Endothelial cell of umbilical vein (primary cell): Measurements from ENCODE around the gene KRT33B. TPM values are rescaled to one million over a fixed set of nuclear protein-coding genes. Genes with fewer than 3 reads are reported as not detected.

ENCODE experiments used
- BruUV-seq: library from RNA; stranded (reverse); fragments of 400-500 nt; replicated peaks from 2 replicates; lab custom pipeline; 2021; lab: Mats Ljungman, UMichigan
- CTCF ChIA-PET: fragments of 300-600, 350-600 bp; sonication (Branson Sonifier 250); formaldehyde crosslinking; loops from one replicate; lab custom pipeline; 2021; ENCODE audit warnings: antibody characterized with exemption, inconsistent platforms; lab: Charles Lee
- POLR2A ChIA-PET: fragments of 300-600, 350-600 bp; sonication (Branson Sonifier 250); formaldehyde crosslinking; loops from one replicate; lab custom pipeline; 2021; ENCODE audit warnings: antibody characterized with exemption, inconsistent platforms; lab: Charles Lee
- DNase-seq: peaks from one replicate; pipeline ENCODE4 v3.0.0-alpha.2; 2011; ENCODE audit warnings: low read depth, low spot score
- FAIRE-seq: peaks from 2 replicates; lab custom pipeline; 2011; peaks lifted over from hg19 to GRCh38; lab: Jason Lieb, UNC
- H2AFZ ChIP-seq: 2 replicates; pipeline ENCODE4 v1.6.0; 2012; ENCODE audit warnings: low read depth, low read length, control low read depth, inconsistent platforms
- H3K27ac ChIP-seq: 2 replicates; pipeline ENCODE4 v1.5.1; 2011; ENCODE audit warnings: low read depth, mild to moderate bottlenecking, control low read depth, low read length, moderate library complexity; ENCODE audit not compliant: insufficient read depth
- H3K27me3 ChIP-seq, 2 experiments: 2 replicates each; pipeline versions ENCODE4 v1.6.0 to v1.6.1; 2011; ENCODE audit warnings: low read length in 2 of 2, mixed read lengths in 1 of 2; ENCODE audit not compliant: control insufficient read depth in 2 of 2, insufficient read depth in 2 of 2
- H3K36me3 ChIP-seq, 2 experiments: 2 replicates in 1 of 2; 3 replicates in 1 of 2; pipeline ENCODE4 v1.5.1; 2011; ENCODE audit warnings: low read length in 2 of 2, mild to moderate bottlenecking in 1 of 2, moderate library complexity in 1 of 2; ENCODE audit not compliant: control insufficient read depth in 2 of 2, insufficient read depth in 2 of 2; ENCODE audit errors: extremely low read depth in 1 of 2
- H3K4me1 ChIP-seq: 3 replicates; pipeline ENCODE4 v1.5.1; 2011; ENCODE audit warnings: mild to moderate bottlenecking, low read length; ENCODE audit not compliant: control insufficient read depth, insufficient read depth; ENCODE audit errors: extremely low read depth
- H3K4me2 ChIP-seq: 2 replicates; pipeline ENCODE4 v1.6.1; 2011; ENCODE audit warnings: low read length, control low read depth, mixed read lengths; ENCODE audit not compliant: insufficient read depth
- H3K4me3 ChIP-seq, 3 experiments: fragments of 200-600 bp in 1 of 3; sonication (generic), shearing (Covaris generic) in 1 of 3; replicated peaks in 1 of 3; 2 replicates each; pipeline ENCODE4 v1.5.1; 2011 to 2016; ENCODE audit warnings: control low read depth in 3 of 3, low read length in 3 of 3, mild to moderate bottlenecking in 2 of 3, inconsistent platforms in 1 of 3, low read depth in 1 of 3, moderate library complexity in 1 of 3; ENCODE audit not compliant: insufficient read depth in 1 of 3
- H3K79me2 ChIP-seq: 2 replicates; pipeline ENCODE4 v1.6.0; 2012; ENCODE audit warnings: low read length, inconsistent platforms; ENCODE audit not compliant: control insufficient read depth, insufficient read depth
- H3K9ac ChIP-seq: replicated peaks from 2 replicates; pipeline ENCODE3; 2011; ENCODE audit warnings: low read length, control low read depth; ENCODE audit not compliant: insufficient read depth; ENCODE audit errors: extremely low read depth
- H3K9me1 ChIP-seq: replicated peaks from 3 replicates; pipeline ENCODE4 v1.6.0; 2011; ENCODE audit warnings: mild to moderate bottlenecking, low read length; ENCODE audit not compliant: control insufficient read depth, insufficient read depth; ENCODE audit errors: extremely low read depth
- H3K9me3 ChIP-seq: replicated peaks from 2 replicates; pipeline ENCODE4 v1.5.1; 2012; ENCODE audit warnings: low read length, inconsistent platforms; ENCODE audit not compliant: control insufficient read depth, insufficient read depth
- H4K20me1 ChIP-seq: replicated peaks from 2 replicates; pipeline ENCODE3; 2011; ENCODE audit warnings: mild to moderate bottlenecking, low read length; ENCODE audit not compliant: control insufficient read depth, insufficient read depth; ENCODE audit errors: extremely low read depth
- EZH2 ChIP-seq: IDR thresholded peaks from 2 replicates; pipeline ENCODE4 v1.6.1; 2012; ENCODE audit warnings: borderline replicate concordance, low read depth, mild to moderate bottlenecking, moderate library complexity, low read length, inconsistent platforms; ENCODE audit not compliant: severe bottlenecking
- FOS ChIP-seq: IDR thresholded peaks from 2 replicates; pipeline ENCODE4 v1.6.1; 2011; ENCODE audit warnings: mild to moderate bottlenecking, low read length, moderate library complexity, borderline replicate concordance; ENCODE audit not compliant: insufficient read depth
- JUN ChIP-seq: IDR thresholded peaks from 2 replicates; pipeline ENCODE4 v1.6.1; 2011; ENCODE audit warnings: borderline replicate concordance, low read depth; ENCODE audit not compliant: insufficient read length, insufficient read depth
- MAX ChIP-seq: IDR thresholded peaks from 2 replicates; pipeline ENCODE4 v1.6.1; 2011; ENCODE audit not compliant: insufficient read depth, insufficient read length
- POLR2AphosphoS5 ChIP-seq: IDR thresholded peaks from 2 replicates; pipeline ENCODE4 v1.6.1; 2012; ENCODE audit warnings: low read depth, mild to moderate bottlenecking, control low read depth, low read length, moderate library complexity; ENCODE audit not compliant: insufficient read depth
- dilution Hi-C: fragments of 300-500 bp; cut with MboI; formaldehyde crosslinking; loops from one replicate; pipeline ENCODE4 v1.15.0; 2019; ENCODE audit warnings: low sequenced_read_pairs; ENCODE audit not compliant: extremely low pct_ligation_motif_present
- intact Hi-C: fragments of 100-400 bp; cut with micrococcal nuclease; formaldehyde crosslinking; loops from one replicate; pipeline ENCODE4 v1.10.0; 2022
- polyA plus RNA-seq, 4 experiments: library from polyadenylated mRNA; depleted of rRNA in 3 of 4; stranded (reverse) in 3 of 4; unstranded in 1 of 4; fragments of >200 nt; gene quantifications; 2 replicates each; pipeline versions ENCODE4 v1.2.1 to v1.2.3, GENCODE V29; 2011 to 2012; ENCODE audit warnings: missing spikeins in 1 of 4
- total RNA-seq: library from RNA; stranded (reverse); gene quantifications from 2 replicates; pipeline ENCODE4 v1.2.3, GENCODE V29; 2021
- TF ChIP-seq, protein P1 (sequence below), 2 donors: IDR thresholded peaks; 1 replicate in 1 of 2; 2 replicates in 1 of 2; pipeline ENCODE4 v1.5.1; 2011; ENCODE audit warnings: low read length in 2 of 2, mild to moderate bottlenecking in 2 of 2, moderate library complexity in 2 of 2, control low read depth in 1 of 2, inconsistent platforms in 1 of 2, low read depth in 1 of 2; ENCODE audit not compliant: insufficient read depth in 1 of 2; ENCODE audit errors: extremely low read depth in 1 of 2

KRT33B gene
- total and polyA plus RNA-seq, 2 donors (not counting 3 experiments of a cell fraction or from before 2014, with no cell fraction given), result not detected

DNA sequence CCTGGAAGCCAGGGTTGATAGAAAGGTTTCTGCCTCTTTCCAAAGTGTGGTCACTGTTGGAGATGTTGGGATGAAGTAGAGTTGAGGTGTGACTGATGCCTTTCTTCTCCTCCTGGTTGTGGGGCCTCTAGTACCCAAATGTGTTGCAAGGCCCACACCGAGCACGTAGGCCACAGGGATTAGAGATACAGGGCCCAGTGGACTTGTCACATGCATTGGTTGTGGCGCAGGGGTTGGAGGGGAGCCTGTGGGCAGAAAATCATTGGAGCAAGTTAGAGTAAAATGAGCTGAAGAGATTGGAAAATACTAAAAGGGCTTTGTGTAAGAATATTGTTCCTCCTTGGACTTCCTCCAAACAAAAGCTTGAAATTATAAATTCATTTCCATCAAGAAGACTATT, 23.6 kb downstream of the KRT33B start:
- Histone ChIP-seq H3K36me3 (no peaks in the 10 kb centered on the region), H3K9me1 (no peaks in the 10 kb centered on the region), H3K79me2 (no peaks in the 10 kb centered on the region), H3K4me2 (no peak overlapping the region), H2AFZ (no peak overlapping the region), H3K4me1 (no peaks in the 10 kb centered on the region), H3K4me3 (no peak overlapping the region), H3K9me3 (no peaks in the 10 kb centered on the region), H3K27ac (no peak overlapping the region), H4K20me1 (no peaks in the 10 kb centered on the region), H3K9ac (no peak overlapping the region), H3K27me3 (no peaks in the 10 kb centered on the region)
- POLR2A ChIA-PET, result no interaction called here
- no TSS peak for BruUV-seq
- TF ChIP-seq, protein P1, sequence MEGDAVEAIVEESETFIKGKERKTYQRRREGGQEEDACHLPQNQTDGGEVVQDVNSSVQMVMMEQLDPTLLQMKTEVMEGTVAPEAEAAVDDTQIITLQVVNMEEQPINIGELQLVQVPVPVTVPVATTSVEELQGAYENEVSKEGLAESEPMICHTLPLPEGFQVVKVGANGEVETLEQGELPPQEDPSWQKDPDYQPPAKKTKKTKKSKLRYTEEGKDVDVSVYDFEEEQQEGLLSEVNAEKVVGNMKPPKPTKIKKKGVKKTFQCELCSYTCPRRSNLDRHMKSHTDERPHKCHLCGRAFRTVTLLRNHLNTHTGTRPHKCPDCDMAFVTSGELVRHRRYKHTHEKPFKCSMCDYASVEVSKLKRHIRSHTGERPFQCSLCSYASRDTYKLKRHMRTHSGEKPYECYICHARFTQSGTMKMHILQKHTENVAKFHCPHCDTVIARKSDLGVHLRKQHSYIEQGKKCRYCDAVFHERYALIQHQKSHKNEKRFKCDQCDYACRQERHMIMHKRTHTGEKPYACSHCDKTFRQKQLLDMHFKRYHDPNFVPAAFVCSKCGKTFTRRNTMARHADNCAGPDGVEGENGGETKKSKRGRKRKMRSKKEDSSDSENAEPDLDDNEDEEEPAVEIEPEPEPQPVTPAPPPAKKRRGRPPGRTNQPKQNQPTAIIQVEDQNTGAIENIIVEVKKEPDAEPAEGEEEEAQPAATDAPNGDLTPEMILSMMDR (IDR thresholded peaks at IDR 0.05; ENCODE audit: extremely low read depth in 1 of 2, insufficient read depth in 1 of 2, low read depth in 1 of 2, low read length in 2 of 2), result no peak
- TF ChIP-seq FOS, result no peak
- TF ChIP-seq EZH2, result no peak
- TF ChIP-seq JUN, result no peak
- TF ChIP-seq MAX, result no peak
- no peak for TF ChIP-seq POLR2AphosphoS5
- intact Hi-C loops, result no loop called here
- FAIRE-seq, result no peak
- dilution Hi-C loops, result no loop called here
- CTCF ChIA-PET, result no interaction called here
- DNase-seq, result no peak
